ENCODE results near the gene EBLN1. TPM values are rescaled to one million over a fixed set of nuclear protein-coding genes. Genes with fewer than 3 reads are reported as not detected.

The EBLN1 gene
- total and polyA plus RNA-seq, 2 donors from 2014 or later, result not detected

GRCh38 chr10:22252801-22253579 is 35.2 kb upstream of the EBLN1 start:
- peaks cover 13% of the 10 kb centered on the region for H3K27me3 ChIP-seq (ENCODE audit: control insufficient read depth, insufficient read depth, low read length)
- H3K4me1 ChIP-seq (ENCODE audit: control insufficient read depth in 2 of 3, insufficient read depth in 2 of 3, low read depth in 1 of 3, low read length in 3 of 3), result no peaks in the 10 kb centered on the region
- intact Hi-C loops (cut with DNase I), result no loop called here
- peak overlapping the region; percentile 44 to 85 (median 56) for H3K4me3 ChIP-seq (ENCODE audit: low read length in 3 of 3)
- no peaks in the 10 kb centered on the region for H3K36me3 ChIP-seq (ENCODE audit: control insufficient read depth in 2 of 3, insufficient read depth in 3 of 3, low read length in 3 of 3)
- no peaks in the 10 kb centered on the region for H3K9me3 ChIP-seq (ENCODE audit: control insufficient read depth in 2 of 3, insufficient read depth in 1 of 3, low read length in 3 of 3)
- H3K27ac ChIP-seq (ENCODE audit: low read depth in 2 of 2, low read length in 2 of 2), result peak overlapping the region; percentile 97
- TF ChIP-seq CTCF (IDR thresholded peaks at IDR 0.05; ENCODE audit: borderline replicate concordance, extremely low read depth, insufficient read depth), result no peak
- peak overlapping the region; percentile 8 to 96 (median 74) for H3K9ac ChIP-seq (ENCODE audit: low read length in 3 of 3)
- FAIRE-seq (no peak), DNase-seq (peak; percentile 68 to 85 (median 72))

DNA sequence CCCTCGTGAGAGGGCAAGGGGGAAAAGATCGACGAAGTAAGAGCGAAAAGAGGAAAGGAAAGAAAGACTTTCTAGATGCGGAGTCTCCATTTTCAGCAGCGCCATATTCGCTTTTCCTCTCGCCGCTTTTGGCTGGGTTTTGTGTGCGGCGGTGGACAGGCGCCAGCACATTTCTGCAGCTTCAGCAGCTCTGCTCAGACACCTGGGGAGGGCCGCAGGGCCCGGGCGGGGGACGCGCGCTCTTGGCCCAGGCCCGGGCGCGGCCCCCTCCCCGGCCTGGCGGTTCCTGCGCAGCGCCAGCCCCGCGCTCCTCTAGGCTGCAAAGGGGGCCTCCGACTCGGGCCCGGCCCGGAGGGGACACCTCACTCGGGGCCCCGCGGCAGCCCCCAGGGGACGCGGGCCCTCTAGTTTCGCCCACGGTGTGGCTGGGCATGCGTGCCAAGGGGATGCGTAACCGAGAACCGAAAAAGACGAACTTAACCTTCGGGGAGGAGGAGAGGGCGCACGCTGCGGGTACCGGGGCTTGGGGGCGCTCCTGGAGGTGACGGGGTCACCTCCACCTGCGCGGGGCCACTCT is 34.5 kb upstream of the EBLN1 start:
- FAIRE-seq (no peak), DNase-seq (peak in 4 of 5 donors; percentile 69 to 82 (median 78))
- H3K36me3 ChIP-seq (ENCODE audit: control insufficient read depth in 2 of 3, insufficient read depth in 3 of 3, low read length in 3 of 3), result no peaks in the 10 kb centered on the region
- H3K4me1 ChIP-seq (ENCODE audit: control insufficient read depth in 2 of 3, insufficient read depth in 2 of 3, low read depth in 1 of 3, low read length in 3 of 3), result no peaks in the 10 kb centered on the region
- intact Hi-C loops (cut with DNase I), result no loop called here
- no peaks in the 10 kb centered on the region for H3K9me3 ChIP-seq (ENCODE audit: control insufficient read depth in 2 of 3, insufficient read depth in 1 of 3, low read length in 3 of 3)
- H3K9ac ChIP-seq (ENCODE audit: low read length in 3 of 3), result peak overlapping the region; percentile 83 to 96 (median 91)
- no peak for TF ChIP-seq CTCF (IDR thresholded peaks at IDR 0.05; ENCODE audit: borderline replicate concordance, extremely low read depth, insufficient read depth)
- peak overlapping the region; percentile 85 to 91 (median 86) for H3K4me3 ChIP-seq (ENCODE audit: low read length in 3 of 3)
- peak overlapping the region; percentile 97 for H3K27ac ChIP-seq (ENCODE audit: low read depth in 2 of 2, low read length in 2 of 2)
- peaks cover 13% of the 10 kb centered on the region for H3K27me3 ChIP-seq (ENCODE audit: control insufficient read depth, insufficient read depth, low read length)

DNA sequence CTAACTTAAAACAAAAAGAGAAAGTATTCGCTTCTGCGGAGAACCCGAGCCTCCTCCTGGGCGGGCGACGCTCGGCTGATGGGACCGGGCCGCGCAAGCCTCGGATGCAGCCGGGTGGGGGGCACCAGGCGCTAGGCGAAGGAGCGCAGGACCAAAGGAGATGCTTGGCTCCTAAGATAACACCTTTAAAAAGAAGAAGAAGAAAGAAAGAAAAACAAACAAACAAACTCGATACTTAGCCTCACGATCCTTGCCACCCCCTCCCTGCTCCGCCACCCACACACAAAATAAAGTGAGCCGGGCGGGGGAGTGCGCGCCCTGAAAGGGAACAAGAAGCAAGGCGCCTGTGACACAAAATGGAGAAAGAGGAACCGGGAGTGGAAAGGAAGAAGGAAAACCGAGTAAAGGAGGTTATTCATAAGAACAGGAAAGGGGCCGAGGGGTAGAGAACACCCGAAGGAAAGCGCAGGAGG is 34.0 kb upstream of the EBLN1 start:
- intact Hi-C loops (cut with DNase I), result no loop called here
- Histone ChIP-seq H3K27ac (ENCODE audit: low read depth in 2 of 2, low read length in 2 of 2) (peak overlapping the region; percentile 97), H3K4me1 (ENCODE audit: control insufficient read depth in 2 of 3, insufficient read depth in 2 of 3, low read depth in 1 of 3, low read length in 3 of 3) (no peaks in the 10 kb centered on the region), H3K9me3 (ENCODE audit: control insufficient read depth in 2 of 3, insufficient read depth in 1 of 3, low read length in 3 of 3) (no peaks in the 10 kb centered on the region), H3K4me3 (ENCODE audit: low read length in 3 of 3) (peak overlapping the region; percentile 85 to 91 (median 86)), H3K27me3 (ENCODE audit: control insufficient read depth, insufficient read depth, low read length) (peaks cover 9% of the 10 kb centered on the region), H3K36me3 (ENCODE audit: control insufficient read depth in 2 of 3, insufficient read depth in 3 of 3, low read length in 3 of 3) (no peaks in the 10 kb centered on the region), H3K9ac (ENCODE audit: low read length in 3 of 3) (peak overlapping the region; percentile 83 to 96 (median 91))
- DNase-seq (peak; percentile 84 to 92 (median 89)), FAIRE-seq (no peak)
- no peak for TF ChIP-seq CTCF (IDR thresholded peaks at IDR 0.05; ENCODE audit: borderline replicate concordance, extremely low read depth, insufficient read depth)
